Activated gamma-delta T cell treated with anti-CD3 and anti-CD28 coated beads, Interleukin-2, amount 50 U/mL, for 16 hours (primary cell): ENCODE measurements around the gene LIMK1.
A peak's percentile ranks its signal among the peaks of the same experiment; 100 is the strongest.
"Not testable (repeated sequence)": the region's sequence is repeated elsewhere in the genome, so short reads cannot be mapped to it uniquely, and the experiment has no call there.

ENCODE experiments used
- DNase-seq: peaks from one replicate; pipeline ENCODE4 v3.0.0-alpha.2; 2020; ENCODE audit warnings: low read depth

Gene LIMK1

DNA sequence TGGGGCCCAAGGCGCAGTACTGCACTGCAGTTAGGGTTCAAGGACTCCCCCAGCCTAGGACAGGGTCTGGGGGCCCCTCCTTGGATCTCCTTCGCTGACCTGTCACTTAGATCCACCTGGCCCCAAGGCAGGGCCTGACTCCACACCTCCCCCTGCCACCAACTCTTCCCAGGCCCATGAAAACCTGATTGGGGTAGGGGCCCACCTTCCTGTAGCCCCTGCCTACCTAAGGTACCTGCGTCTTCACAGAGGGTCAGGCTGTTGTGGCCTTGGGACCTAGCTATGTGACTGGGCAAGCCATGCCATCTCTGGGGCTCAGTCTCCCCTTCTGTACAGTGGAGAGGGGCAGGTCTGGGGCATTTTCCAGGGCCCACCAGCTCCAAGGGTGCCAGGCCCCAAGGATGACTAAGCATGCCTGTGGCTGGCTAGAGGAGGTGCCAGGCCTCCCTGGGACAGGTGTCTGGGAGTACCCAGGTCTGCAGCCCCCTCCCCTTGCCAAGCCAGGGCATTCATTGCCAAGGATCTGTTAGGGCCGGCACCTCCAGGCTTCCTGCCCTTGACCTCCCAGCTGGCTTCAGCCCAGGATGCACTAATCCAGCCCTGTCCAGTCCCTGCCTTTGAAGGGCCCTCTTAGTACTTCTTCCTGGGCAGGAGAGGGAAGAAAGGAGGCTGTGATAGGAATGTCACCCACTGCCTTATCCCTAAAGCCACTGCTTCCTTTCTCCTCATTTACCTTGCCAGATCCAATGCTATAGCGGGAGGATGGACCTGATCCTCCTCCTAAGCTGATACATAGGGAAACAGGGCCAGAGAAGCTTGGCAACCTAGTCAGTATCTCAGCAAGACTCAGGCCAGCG is 1.3 kb downstream of the LIMK1 start:
- no peak for DNase-seq

DNA sequence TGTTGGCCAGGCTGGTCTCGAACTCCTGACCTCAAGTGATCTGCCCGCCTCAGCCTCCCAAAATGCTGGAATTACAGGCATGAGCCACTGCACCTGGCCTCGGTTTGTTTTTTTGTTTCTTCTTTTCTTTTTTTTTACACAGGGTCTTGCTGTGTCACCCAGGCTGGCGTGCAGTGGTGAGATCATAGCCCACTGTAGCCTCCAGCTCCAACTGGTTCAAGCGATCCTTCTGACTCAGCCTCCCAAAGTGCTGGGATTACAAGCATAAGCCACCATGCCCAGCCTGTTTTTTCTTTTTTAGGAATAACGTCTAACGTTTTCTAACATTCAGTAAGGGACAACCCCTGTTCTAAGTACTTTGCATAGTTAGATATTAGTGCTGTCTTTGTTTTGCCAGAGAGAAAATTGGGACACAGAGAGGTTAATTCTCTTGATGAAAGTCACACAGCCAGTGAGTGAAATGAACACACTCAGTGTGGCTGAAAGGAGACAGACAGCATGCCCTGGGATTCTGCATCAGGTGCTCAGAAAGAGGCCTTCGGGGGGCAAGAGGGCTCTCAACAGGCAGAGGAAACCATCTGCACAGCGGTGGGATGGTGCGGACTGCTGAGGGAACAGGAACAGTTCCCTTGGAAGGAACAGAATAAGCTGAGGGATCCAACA is 4.3 kb downstream of the LIMK1 start:
- DNase-seq, result no peak

DNA sequence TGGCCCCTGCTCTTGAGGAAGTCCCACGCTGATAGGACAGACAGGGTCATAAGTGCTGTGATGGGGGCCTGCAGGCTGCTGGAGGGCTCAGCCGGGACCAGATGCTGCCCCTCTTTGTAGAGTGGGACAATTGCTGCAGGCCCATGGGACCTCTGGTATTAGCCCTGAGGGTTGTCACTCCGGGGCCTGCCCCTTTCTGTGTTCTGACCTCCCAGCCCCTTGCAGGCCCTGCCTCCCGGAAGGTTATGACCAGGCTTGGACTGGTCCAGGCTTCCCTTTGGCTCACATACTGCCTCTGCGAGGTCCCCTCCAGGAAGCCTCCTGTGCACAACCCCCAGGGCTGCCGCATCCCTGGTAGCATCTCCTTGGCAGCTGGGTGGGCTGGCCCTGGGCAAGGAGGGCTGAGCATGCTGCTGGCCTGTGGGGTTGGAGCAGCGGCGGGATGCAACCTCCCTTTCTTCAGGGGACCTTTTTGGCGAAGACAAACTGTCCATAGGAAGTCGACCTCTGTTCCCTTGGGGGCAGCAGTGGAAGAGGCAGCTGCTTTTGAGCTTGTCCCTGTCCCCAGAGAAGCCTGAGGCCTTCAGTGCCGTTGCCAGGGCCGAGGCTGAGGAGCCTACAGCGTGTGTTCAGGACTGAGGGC is 8.8 kb downstream of the LIMK1 start:
- DNase-seq, result no peak

DNA sequence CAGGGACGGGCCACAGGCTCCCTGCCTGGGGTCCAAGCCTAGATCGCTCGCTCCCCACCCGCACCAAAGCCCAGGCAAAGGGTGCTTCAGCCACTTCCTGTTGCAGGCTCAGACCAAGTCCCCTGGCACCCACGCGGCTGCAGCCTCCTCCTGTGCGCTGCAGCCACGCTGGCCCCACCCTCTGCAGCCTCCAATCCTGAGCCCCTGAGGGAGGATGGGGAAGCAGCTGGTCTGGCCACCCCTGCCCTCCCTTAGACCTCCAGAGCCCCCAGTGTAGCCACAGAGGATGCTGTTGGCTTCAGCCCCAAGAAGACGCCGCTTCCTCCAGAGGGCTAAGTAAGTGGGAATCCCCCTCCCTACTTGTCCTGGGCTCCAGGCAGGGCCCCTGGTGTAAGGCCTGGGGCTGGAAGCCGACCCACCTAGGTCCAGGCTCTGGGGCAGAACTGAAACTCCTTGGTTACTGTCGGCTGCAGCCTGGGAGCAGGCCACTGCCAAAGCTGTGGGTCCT is 9.4 kb downstream of the LIMK1 start:
- DNase-seq, result no peak

DNA sequence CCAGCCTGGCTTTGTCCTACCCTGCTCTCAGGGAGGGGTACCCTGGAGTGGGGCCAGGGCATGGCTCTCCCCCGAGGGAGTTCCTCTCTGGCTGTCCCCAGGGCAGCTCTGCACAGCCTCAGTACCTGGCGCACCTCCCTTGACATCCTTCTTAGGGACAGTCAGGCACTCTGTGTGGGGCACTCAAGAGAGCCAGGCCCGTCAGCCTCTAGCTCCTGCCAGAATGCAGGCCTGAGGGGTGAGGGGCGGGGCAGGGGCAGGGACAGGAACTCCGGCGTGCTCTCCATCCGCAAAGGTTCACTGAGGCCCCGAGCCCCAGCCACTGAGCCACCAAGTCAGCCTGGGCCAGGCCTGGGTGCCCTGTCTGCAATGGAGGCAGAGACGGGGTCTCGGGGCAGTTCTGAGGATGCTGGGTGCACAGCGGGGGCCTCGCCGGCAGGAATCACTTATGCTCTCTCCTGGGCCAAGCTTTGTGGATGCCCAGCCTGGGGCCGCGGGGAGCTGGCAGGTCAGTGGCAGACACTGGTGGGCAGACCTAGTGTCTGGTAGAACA is 10.1 kb downstream of the LIMK1 start:
- no peak for DNase-seq

DNA sequence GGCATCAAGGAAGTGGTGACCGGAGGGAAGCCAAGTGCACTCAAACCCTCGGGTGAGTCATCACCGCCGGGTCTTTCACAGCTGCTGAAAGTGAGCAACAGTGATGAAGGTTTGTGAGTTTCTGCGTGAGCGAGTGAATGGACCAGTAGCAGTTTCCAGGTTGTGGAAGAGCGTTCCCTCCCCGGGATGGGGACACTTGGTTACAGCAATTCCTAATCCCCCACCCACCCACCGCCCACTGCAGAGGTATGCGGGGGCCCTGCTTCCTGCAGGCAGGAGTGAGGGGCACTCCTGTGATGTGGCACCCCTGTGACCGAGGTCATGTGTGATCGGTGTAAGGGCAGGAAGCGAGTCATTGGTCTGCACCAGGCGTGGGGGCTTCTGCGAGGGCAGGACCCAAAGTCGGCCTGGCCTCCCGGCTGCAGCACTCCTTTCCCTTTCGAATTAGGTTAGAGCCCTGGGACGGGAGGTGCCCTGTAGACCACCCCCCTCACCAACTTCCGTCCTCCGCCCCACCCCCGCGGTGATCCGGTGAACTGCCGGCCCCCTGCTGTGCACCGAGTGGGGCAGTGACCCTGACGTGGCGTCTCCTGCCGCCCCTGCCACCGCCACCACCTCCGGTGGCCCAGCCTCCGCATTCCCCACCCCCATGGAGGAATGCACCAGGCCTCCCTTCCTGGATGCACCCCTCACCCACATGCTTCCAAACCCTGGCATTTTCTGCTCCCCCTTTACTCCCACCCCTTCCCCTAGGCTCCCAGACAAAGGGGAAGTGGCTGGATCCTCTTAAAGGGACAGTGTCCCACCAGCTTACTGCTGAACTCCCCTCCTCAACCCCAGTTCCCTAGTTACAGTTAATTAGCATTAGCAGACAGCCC is 10.9 kb downstream of the LIMK1 start:
- DNase-seq, result peak; percentile 73

DNA sequence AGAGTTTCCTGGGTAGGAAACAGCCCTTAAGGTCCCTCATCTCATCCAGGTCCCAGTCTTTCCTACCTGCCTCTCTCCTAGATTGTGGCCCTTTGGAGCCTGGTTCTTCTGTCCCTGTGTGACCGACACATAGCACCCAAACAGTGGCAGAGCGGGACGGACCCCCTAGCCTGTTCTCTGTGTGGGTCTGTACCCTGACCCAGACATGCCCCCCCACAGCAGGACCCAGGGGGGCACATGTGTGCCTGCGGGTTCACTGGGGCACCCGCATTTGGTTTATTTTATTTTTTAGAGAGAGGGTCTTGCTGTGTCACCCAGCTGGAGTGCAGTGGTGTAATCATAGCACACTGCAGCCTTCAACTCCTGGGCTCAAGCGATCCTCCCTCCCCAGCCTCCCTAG is 11.5 kb downstream of the LIMK1 start:
- DNase-seq, result no peak

DNA sequence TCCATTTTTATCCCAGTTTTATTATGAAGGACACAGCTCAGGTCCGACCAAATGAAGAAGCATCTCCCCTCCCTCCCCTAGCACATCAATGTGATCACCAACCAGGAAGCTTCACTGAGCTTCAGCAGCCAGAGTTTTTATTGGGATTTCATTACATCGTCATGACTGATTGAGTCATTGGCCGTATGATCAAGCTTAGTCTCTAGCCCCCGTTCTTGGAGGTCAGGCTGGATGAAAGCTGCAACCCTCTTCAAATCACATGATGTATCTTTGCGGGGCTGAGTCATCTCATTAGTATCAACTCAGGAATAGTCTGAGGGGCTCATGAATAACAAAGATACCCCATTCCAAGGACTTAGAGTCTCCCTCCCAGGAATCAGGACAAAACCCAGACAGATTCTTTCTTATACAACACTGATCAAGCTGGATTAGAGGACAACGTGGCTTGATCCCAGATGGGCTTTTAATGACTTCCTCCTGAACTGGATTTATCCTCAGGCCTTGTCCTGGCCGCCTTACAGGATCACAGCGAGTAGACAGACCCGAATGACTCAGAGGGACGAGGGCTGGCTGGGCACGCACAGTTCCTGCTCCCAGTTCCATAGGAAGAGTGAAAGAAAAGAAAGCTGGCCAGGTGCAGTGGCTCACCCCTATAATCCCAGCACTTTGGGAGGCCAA is 14.5 kb downstream of the LIMK1 start:
- DNase-seq, result no peak

DNA sequence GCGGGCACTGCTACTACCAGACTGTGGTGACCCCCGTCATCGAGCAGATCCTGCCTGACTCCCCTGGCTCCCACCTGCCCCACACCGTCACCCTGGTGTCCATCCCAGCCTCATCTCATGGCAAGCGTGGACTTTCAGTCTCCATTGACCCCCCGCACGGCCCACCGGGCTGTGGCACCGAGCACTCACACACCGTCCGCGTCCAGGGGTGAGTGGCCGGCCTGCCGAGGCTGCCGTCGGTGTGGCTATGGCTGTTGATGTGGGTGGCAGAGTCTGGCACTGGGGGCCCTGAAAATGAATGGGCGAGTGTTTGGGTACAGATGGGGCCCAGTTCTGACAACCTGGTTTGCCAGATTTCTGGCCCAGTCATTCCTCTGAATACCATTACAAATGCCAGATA is 15.4 kb downstream of the LIMK1 start:
- DNase-seq, result no peak

DNA sequence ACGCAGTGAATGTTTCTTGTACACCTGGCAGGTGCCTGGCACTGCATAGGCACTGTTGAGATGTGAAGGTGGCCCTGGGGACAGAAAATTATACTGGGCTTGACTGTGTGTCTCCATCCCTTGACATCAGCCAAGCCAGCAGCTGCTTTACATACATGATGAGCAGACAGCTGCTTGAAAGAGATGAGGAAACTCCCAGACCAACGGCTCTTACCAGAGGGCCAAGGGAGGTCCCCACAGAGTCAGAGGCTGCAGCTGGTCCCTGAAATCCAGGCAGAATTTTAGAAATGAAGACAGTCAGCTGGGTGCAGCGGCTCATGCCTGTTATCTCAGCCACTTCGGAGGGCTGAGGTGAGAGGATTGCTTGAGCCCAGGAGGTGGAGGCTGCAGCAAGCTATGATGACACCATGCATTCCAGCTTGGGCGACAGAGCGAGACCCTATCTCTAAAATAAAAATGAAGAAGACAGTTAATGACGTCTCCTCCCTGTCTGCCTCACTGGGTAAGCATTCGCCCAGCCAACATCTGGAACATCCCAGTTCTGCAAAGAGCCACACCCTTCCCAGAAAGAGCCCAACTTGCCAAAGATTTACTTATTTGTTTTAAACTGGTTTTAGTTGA is 17.6 kb downstream of the LIMK1 start:
- DNase-seq, result no peak

DNA sequence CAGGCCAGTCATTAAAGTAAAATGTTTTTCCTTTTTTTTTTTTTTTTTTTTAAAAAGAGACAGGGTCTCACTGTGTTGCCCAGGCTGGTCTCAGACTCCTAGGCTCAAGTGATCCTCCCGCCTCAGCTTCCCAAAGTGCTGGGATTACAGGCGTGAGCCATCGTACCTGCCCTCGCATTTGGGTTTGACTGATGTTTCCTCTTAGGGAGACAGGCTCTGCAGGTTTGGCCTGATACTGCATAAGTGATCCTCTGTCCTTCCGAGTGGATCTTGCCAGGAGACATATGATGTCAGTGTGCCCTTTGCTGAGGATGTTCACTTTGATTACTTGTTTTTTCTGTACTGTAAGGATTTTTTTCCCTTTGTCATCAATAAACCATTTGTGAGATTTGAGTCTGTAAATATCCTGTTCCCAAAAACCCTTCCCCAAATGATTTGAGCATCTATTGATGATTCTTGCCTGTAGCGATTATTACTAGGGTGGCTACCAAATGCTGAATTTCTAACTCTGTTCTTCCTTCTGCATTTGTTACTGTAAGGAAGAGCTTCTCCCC is 19.7 kb downstream of the LIMK1 start:
- no peak for DNase-seq

DNA sequence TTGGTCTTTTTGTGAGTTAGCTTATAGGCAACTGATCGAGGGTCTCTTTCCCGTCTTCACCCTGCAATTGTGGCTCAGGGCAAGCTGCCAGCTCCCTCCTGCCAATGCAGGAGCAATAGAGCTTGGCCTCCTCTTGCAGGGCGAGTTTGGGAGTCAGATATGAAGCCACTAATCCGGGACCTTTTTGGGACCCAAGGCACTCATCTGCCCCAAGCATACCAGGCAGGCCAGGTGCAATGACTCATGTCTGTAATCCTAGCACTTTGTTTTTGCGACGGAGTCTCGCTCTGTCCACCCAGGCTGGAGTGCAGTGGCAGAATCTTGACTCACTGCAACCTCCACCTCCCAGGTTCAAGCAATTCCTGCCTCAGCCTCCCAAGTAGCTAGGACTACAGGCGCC is 21.1 kb downstream of the LIMK1 start:
- no peak for DNase-seq

DNA sequence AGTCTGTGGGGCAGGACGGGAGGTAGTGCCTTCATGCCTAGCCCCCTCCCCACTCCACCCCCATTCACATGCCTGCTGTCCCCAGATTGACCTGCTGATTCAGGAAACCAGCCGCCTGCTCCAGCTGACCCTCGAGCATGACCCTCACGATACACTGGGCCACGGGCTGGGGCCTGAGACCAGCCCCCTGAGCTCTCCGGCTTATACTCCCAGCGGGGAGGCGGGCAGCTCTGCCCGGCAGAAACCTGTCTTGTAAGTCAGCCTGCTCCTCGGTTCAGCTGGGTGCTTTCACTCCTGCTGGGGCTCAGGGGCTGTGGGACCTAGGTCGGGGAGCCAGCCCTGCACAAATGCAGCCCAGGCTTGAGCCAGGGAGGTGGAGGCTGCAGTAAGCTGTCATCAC is 22.4 kb downstream of the LIMK1 start:
- DNase-seq, result no peak

DNA sequence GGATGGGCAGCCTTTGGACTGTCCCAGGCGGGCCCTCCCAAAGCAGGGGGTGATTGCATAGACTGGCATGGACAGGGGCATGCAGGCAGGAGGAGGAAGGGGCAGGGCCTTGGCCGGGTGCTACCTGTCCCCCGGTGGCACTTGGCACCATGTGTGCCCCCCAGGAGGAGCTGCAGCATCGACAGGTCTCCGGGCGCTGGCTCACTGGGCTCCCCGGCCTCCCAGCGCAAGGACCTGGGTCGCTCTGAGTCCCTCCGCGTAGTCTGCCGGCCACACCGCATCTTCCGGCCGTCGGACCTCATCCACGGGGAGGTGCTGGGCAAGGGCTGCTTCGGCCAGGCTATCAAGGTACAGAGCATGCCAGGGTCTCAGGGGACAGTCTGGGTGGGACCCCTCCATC is 23.2 kb downstream of the LIMK1 start:
- no peak for DNase-seq

DNA sequence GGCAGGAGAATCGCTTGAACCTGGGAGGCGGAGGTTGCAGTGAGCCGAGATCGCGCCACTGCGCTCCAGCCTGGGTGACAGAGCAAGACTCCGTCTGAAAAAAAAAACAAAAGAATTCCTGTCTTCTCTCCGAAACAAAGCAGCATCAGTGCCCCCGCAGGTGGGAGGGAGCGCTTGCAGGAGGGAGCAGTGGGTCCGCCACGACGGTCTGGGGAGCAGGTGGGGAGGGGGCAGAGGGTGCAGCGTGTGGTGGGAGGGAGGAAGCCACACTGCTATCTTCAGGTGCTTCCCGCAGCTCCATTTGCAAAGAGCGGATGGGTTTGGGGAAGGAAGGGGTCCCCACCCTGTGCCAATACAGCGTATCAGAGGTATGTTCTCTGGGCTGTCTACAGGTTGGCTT is 31.7 kb downstream of the LIMK1 start:
- DNase-seq, result no peak

DNA sequence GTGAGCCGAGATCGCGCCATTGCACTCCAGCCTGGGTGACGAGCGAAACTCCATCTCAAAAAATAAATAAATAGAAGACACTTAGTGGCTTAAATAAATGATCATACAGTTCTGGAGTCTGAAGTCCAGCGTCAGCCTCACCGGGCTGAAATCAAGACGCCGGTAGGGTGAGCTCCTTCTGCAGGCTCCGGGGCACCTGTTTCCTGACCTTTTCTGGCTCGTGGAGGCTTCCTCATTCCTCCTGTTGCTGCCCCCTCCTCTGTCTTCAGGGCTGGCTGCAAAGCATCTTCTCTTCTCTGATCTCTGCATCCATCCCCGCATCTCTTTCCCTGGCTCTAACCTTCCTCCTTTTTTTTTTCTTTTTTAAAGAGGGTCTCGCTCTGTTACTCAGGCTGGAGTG is 32.8 kb downstream of the LIMK1 start:
- no peak for DNase-seq

DNA sequence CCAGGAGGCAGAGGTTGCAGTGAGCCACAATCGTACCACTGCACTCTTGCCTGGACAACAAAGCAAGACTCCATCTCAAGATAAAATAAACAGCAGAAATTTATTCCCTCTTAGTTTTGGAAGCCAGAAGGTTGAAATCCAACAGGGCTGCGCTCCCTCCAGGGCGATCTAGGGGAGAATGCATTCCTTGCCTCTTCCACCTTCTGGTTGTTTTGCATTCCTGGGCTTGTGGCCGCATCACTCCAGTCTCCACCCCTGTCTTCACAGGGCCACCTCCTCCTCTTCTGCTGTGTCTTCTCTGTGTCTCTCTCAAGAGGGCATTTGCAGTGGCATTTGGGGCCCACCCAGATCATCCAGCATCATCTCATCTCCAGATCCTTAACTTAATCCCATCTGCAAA is 36.2 kb downstream of the LIMK1 start:
- DNase-seq, result no peak

DNA sequence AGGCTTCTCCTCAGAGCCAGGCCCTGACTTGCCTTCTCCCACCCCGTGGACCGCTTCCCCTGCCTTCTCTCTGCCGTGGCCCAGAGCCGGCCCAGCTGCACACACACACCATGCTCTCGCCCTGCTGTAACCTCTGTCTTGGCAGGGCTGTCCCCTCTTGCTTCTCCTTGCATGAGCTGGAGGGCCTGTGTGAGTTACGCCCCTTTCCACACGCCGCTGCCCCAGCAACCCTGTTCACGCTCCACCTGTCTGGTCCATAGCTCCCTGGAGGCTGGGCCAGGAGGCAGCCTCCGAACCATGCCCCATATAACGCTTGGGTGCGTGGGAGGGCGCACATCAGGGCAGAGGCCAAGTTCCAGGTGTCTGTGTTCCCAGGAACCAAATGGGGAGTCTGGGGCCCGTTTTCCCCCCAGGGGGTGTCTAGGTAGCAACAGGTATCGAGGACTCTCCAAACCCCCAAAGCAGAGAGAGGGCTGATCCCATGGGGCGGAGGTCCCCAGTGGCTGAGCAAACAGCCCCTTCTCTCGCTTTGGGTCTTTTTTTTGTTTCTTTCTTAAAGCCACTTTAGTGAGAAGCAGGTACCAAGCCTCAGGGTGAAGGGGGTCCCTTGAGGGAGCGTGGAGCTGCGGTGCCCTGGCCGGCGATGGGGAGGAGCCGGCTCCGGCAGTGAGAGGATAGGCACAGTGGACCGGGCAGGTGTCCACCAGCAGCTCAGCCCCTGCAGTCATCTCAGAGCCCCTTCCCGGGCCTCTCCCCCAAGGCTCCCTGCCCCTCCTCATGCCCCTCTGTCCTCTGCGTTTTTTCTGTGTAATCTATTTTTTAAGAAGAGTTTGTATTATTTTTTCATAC is 38.0 kb downstream of the LIMK1 start:
- DNase-seq, result no peak

DNA sequence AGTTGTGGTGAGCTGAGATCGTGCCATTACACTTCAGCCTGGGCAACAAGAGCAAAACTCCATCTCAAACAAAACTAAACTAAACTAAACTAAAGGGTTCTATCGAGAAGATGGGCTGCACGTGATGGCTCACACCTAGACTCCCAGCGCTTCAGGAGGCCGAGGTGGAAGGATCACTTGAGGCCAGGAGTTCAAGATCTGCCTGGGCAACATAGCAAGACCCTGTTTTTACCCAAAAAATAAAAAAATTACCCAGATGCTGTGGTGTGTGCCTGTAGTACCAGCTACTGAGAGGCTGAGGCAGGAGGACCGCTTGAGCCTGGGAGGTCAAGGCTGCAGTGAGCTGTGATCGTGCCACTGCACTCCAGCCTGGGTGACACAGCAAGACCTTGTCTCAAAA is 40.3 kb downstream of the LIMK1 start:
- DNase-seq, result not testable (repeated sequence)
